GM19035 (cell line): ENCODE data around the gene CGB7.
A peak's percentile ranks its signal among the peaks of the same experiment; 100 is the strongest.
"Not testable (repeated sequence)": the region's sequence is repeated elsewhere in the genome, so short reads cannot be mapped to it uniquely, and the experiment has no call there.

Source experiments
- ATAC-seq: cut with Tn5 transposase; IDR thresholded peaks from one replicate; pipeline ENCODE4 v1.9.1; 2021; ENCODE audit not compliant: unreplicated experiment

The CGB7 gene

GRCh38 chr19:49042666-49043065, 14.9 kb downstream of the CGB7 start:
- not testable (repeated sequence) for ATAC-seq

GRCh38 chr19:49042177-49042576, 15.4 kb downstream of the CGB7 start:
- ATAC-seq, result no peak

- not testable (repeated sequence) for ATAC-seq
These were observed 17.8 kb downstream of the CGB7 start for GRCh38 chr19:49039736-49040135.

GRCh38 chr19:49038557-49039276, 18.8 kb downstream of the CGB7 start:
- ATAC-seq, result not testable (repeated sequence)

- not testable (repeated sequence) for ATAC-seq
These were observed 19.4 kb downstream of the CGB7 start for GRCh38 chr19:49038111-49038510.

GRCh38 chr19:49036815-49037214, 20.7 kb downstream of the CGB7 start, which contains the start of gene CGB1:
TSS of gene CGB1 (minus strand) at chr19:49036895. CDS start at chr19:49036711, 184 bp downstream.
- ATAC-seq, result not testable (repeated sequence)

GRCh38 chr19:49031642-49032301, 25.8 kb downstream of the CGB7 start, which contains the start of gene CGB2:
TSS of gene CGB2 (plus strand) at chr19:49031890. CDS start at chr19:49032096, 206 bp downstream.
- ATAC-seq, result not testable (repeated sequence)

GRCh38 chr19:49030323-49030722, 27.2 kb downstream of the CGB7 start:
- not testable (repeated sequence) for ATAC-seq

GRCh38 chr19:49029749-49030148, 27.8 kb downstream of the CGB7 start:
- not testable (repeated sequence) for ATAC-seq

GRCh38 chr19:49028686-49029085, 28.9 kb downstream of the CGB7 start:
- ATAC-seq, result not testable (repeated sequence)

- not testable (repeated sequence) for ATAC-seq
These were observed 31.9 kb downstream of the CGB7 start for GRCh38 chr19:49025599-49025998.

- ATAC-seq, result not testable (repeated sequence)
These were observed 32.5 kb downstream of the CGB7 start for GRCh38 chr19:49025088-49025487.

GRCh38 chr19:49024233-49024632, 33.3 kb downstream of the CGB7 start, which contains the start of gene CGB3:
TSS of gene CGB3 (minus strand) at chr19:49024333. CDS start at chr19:49023971, 362 bp downstream.
- ATAC-seq, result not testable (repeated sequence)

- ATAC-seq, result no peak
These were observed 35.4 kb downstream of the CGB7 start for GRCh38 chr19:49022116-49022515.

GRCh38 chr19:49020931-49021895, 36.3 kb downstream of the CGB7 start:
- ATAC-seq, result no peak

- no peak for ATAC-seq
These were observed 37.2 kb downstream of the CGB7 start for GRCh38 chr19:49020342-49020741.

- ATAC-seq, result peak; percentile 49
These were observed 38.2 kb downstream of the CGB7 start for GRCh38 chr19:49019242-49019932.

GRCh38 chr19:49018388-49019241, 38.9 kb downstream of the CGB7 start:
- not testable (repeated sequence) for ATAC-seq

GRCh38 chr19:49017666-49018351, 39.7 kb downstream of the CGB7 start:
- peak; percentile 43 for ATAC-seq
